Stimulated activated CD8-positive, alpha-beta memory T cell treated with anti-CD3 and anti-CD28 coated beads, Interleukin-12 subunit alpha, Interleukin-12 subunit beta, amount 100 ng/mL, for 1 hour (primary cell): ENCODE results near the gene GARS1.
"Not testable (repeated sequence)": the region's sequence is repeated elsewhere in the genome, so short reads cannot be mapped to it uniquely, and the experiment has no call there.

ENCODE experiments used
- DNase-seq: peaks from one replicate; pipeline ENCODE4 v3.0.0-alpha.2; 2020; ENCODE audit warnings: low read depth

Gene GARS1

GRCh38 chr7:30575910-30576309 is 18.8 kb upstream of the GARS1 start:
- DNase-seq: no peak

GRCh38 chr7:30583181-30583580 is 11.5 kb upstream of the GARS1 start:
- no peak for DNase-seq

- no peak for DNase-seq
These were observed 10.3 kb upstream of the GARS1 start for GRCh38 chr7:30584415-30584814.

GRCh38 chr7:30584965-30585364 is 9.7 kb upstream of the GARS1 start:
- DNase-seq: no peak

- no peak for DNase-seq
These were observed 9.0 kb upstream of the GARS1 start for GRCh38 chr7:30585675-30586074.

GRCh38 chr7:30587547-30587946 is 7.1 kb upstream of the GARS1 start:
- not testable (repeated sequence) for DNase-seq

- no peak for DNase-seq
These were observed 5.6 kb upstream of the GARS1 start for GRCh38 chr7:30589111-30589510.

- peak; percentile 4 for DNase-seq
These were observed 584 bp upstream of the GARS1 start for GRCh38 chr7:30594048-30594539.

- no peak for DNase-seq
These were observed 847 bp downstream of the GARS1 start for GRCh38 chr7:30595436-30596013.

- no peak for DNase-seq
These were observed 1.4 kb downstream of the GARS1 start for GRCh38 chr7:30596014-30596641.

- DNase-seq: no peak
These were observed 2.0 kb downstream of the GARS1 start for GRCh38 chr7:30596721-30597120.

GRCh38 chr7:30598121-30598876 is 3.6 kb downstream of the GARS1 start:
- DNase-seq: no peak

- no peak for DNase-seq
These were observed 10.2 kb downstream of the GARS1 start for GRCh38 chr7:30604901-30605300.

GRCh38 chr7:30605832-30606231 is 11.2 kb downstream of the GARS1 start:
- DNase-seq: no peak

- no peak for DNase-seq
These were observed 18.1 kb downstream of the GARS1 start for GRCh38 chr7:30612658-30613265.

- no peak for DNase-seq
These were observed 19.0 kb downstream of the GARS1 start for GRCh38 chr7:30613366-30614325.

- DNase-seq: no peak
These were observed 21.6 kb downstream of the GARS1 start for GRCh38 chr7:30616318-30616717.

GRCh38 chr7:30617359-30617758 is 22.7 kb downstream of the GARS1 start:
- DNase-seq: no peak

- DNase-seq: no peak
These were observed 23.5 kb downstream of the GARS1 start for GRCh38 chr7:30618080-30618676.

GRCh38 chr7:30618961-30619360 is 24.3 kb downstream of the GARS1 start:
- no peak for DNase-seq

- DNase-seq: no peak
These were observed 30.6 kb downstream of the GARS1 start for GRCh38 chr7:30625283-30625682.
